Keratinocyte (primary cell): ENCODE data around the gene CPTP. TPM values are rescaled to one million over a fixed set of nuclear protein-coding genes. Genes with fewer than 3 reads are reported as not detected.

Experiments
- DNase-seq: peaks from one replicate; pipeline ENCODE4 v3.0.0-alpha.2; 2011; ENCODE audit warnings: low read depth, missing footprints, low spot score
- FAIRE-seq: peaks from 2 replicates; lab custom pipeline; 2011; peaks lifted over from hg19 to GRCh38; lab: Jason Lieb, UNC
- H2AFZ ChIP-seq: 2 replicates; pipeline ENCODE4 v1.6.0; 2012; ENCODE audit warnings: low read length, control low read depth, inconsistent platforms; ENCODE audit not compliant: control insufficient read depth
- H3K27ac ChIP-seq: 2 replicates; pipeline ENCODE4 v1.5.1; 2011; ENCODE audit warnings: low read length; ENCODE audit not compliant: control insufficient read depth, insufficient read depth
- H3K27me3 ChIP-seq: 3 replicates; pipeline ENCODE4 v1.6.0; 2011; ENCODE audit warnings: low read length; ENCODE audit not compliant: control insufficient read depth, insufficient read depth; ENCODE audit errors: extremely low read depth
- H3K36me3 ChIP-seq, 2 experiments: 2 replicates in 1 of 2; 3 replicates in 1 of 2; pipeline ENCODE4 v1.5.1; 2011; ENCODE audit warnings: low read length in 2 of 2, mild to moderate bottlenecking in 1 of 2; ENCODE audit not compliant: control insufficient read depth in 2 of 2, insufficient read depth in 2 of 2; ENCODE audit errors: extremely low read depth in 1 of 2
- H3K4me1 ChIP-seq: 3 replicates; pipeline ENCODE4 v1.5.1; 2011; ENCODE audit warnings: low read length; ENCODE audit not compliant: control insufficient read depth, insufficient read depth; ENCODE audit errors: extremely low read depth
- H3K4me2 ChIP-seq: 3 replicates; pipeline ENCODE4 v1.6.0; 2011; ENCODE audit warnings: low read depth, low read length; ENCODE audit not compliant: control insufficient read depth, insufficient read depth; ENCODE audit errors: extremely low read depth
- H3K4me3 ChIP-seq, 3 experiments: fragments of 200-600 bp in 1 of 3; sonication (generic) in 1 of 3; 2 replicates in 2 of 3; 3 replicates in 1 of 3; pipeline ENCODE4 v1.5.1; 2011 to 2016; ENCODE audit warnings: low read length in 3 of 3, mild to moderate bottlenecking in 3 of 3, control low read depth in 2 of 3, inconsistent platforms in 1 of 3, low read depth in 1 of 3, mixed read lengths in 1 of 3, mixed run types in 1 of 3, moderate library complexity in 1 of 3; ENCODE audit not compliant: control insufficient read depth in 2 of 3, insufficient read depth in 2 of 3; ENCODE audit errors: extremely low read depth in 1 of 3
- H3K79me2 ChIP-seq: 2 replicates; pipeline ENCODE4 v1.6.0; 2012; ENCODE audit warnings: low read length; ENCODE audit not compliant: control insufficient read depth, insufficient read depth
- H3K9ac ChIP-seq: 3 replicates; pipeline ENCODE4 v1.6.0; 2011; ENCODE audit warnings: low read length; ENCODE audit not compliant: control insufficient read depth, insufficient read depth; ENCODE audit errors: extremely low read depth
- H3K9me1 ChIP-seq: 3 replicates; pipeline ENCODE4 v1.6.0; 2011; ENCODE audit warnings: low read length; ENCODE audit not compliant: control insufficient read depth, insufficient read depth; ENCODE audit errors: extremely low read depth
- H3K9me3 ChIP-seq: 2 replicates; pipeline ENCODE4 v1.5.1; 2012; ENCODE audit warnings: low read depth, low read length; ENCODE audit not compliant: control insufficient read depth
- H4K20me1 ChIP-seq: 3 replicates; pipeline ENCODE4 v1.6.0; 2011; ENCODE audit warnings: low read length; ENCODE audit not compliant: control insufficient read depth, insufficient read depth; ENCODE audit errors: extremely low read depth
- EZH2 ChIP-seq: IDR thresholded peaks from one replicate; pipeline ENCODE4 v1.6.1; 2012; ENCODE audit warnings: inconsistent platforms, mild to moderate bottlenecking, low read length, moderate library complexity
- dilution Hi-C: fragments of 300-500 bp; cut with MboI; formaldehyde crosslinking; loops from one replicate; pipeline ENCODE4 v1.7.0; 2020; ENCODE audit warnings: low sequenced_read_pairs; ENCODE audit not compliant: extremely low pct_ligation_motif_present
- polyA plus RNA-seq, 5 experiments: library from polyadenylated mRNA; depleted of rRNA in 3 of 5; stranded (reverse) in 3 of 5; stranded (forward) in 1 of 5; unstranded in 1 of 5; fragments of >200 nt; gene quantifications; 1 replicate in 1 of 5; 2 replicates in 3 of 5; 3 replicates in 1 of 5; pipeline versions ENCODE4 v1.2.1 to v1.2.3, GENCODE V29; 2011 to 2012; ENCODE audit warnings: missing spikeins in 2 of 5, low read depth in 1 of 5, low replicate concordance in 1 of 5
- TF ChIP-seq, protein P1 (sequence below), 3 experiments: IDR thresholded peaks in 1 of 3; conservative IDR thresholded peaks in 1 of 3; optimal IDR thresholded peaks in 1 of 3; 2 replicates in 2 of 3; 3 replicates in 1 of 3; pipeline versions ENCODE3 to v1.5.1; 2011; ENCODE audit warnings: low read length in 3 of 3, mild to moderate bottlenecking in 3 of 3, moderate library complexity in 2 of 3, control low read depth in 1 of 3, inconsistent platforms in 1 of 3; ENCODE audit not compliant: insufficient read depth in 2 of 3; ENCODE audit errors: extremely low read depth in 1 of 3

The CPTP gene
- polyA plus RNA-seq, 1 donor (not counting 4 experiments of a cell fraction or from before 2014, with no cell fraction given) = 5.8 TPM

DNA sequence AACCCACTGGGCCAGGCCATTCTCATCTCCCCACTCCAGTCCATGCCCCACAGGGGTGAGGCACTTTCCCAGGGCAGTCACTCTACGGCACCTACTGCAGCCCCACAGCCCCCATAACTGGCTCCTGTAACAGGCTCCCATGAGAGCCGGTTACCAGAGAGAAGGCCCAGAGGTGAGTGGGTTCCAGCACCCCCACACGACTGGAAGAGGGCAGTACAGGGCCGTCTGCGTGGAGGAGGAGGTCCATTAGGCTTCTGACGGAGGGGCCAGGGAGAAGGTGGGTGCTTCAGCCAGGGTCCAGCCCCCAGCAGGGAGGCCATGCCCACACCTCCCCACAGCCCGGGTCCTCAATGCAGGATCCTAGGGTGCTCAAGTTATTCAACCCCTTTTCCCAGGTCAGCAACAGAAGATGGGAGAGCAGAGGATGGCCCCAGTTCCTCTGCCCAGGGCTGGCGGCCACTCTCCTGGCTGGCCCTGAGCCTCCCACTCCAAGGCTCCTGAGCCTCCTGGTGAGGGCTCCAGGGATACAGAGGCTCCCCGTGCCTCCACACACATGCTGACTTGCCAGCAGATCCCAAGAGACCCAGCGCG, 18.4 kb upstream of the CPTP start:
- FAIRE-seq (no peak), DNase-seq (no peak)
- dilution Hi-C loops = no loop called here
- Histone ChIP-seq H3K79me2 (peaks cover 24% of the 10 kb centered on the region), H3K27ac (peak overlapping the region; percentile 91), H2AFZ (no peak overlapping the region), H3K9me1 (no peaks in the 10 kb centered on the region), H3K4me3 (peak overlapping the region; percentile 76 to 87 (median 78)), H3K4me2 (peak overlapping the region; percentile 71), H3K9ac (peak overlapping the region; percentile 68), H3K9me3 (no peaks in the 10 kb centered on the region), H4K20me1 (peaks cover 3% of the 10 kb centered on the region), H3K36me3 (peaks cover 7% of the 10 kb centered on the region in 2 experiments), H3K4me1 (peaks cover 60% of the 10 kb centered on the region), H3K27me3 (no peaks in the 10 kb centered on the region)
- no peak for TF ChIP-seq EZH2
- TF ChIP-seq, protein P1, sequence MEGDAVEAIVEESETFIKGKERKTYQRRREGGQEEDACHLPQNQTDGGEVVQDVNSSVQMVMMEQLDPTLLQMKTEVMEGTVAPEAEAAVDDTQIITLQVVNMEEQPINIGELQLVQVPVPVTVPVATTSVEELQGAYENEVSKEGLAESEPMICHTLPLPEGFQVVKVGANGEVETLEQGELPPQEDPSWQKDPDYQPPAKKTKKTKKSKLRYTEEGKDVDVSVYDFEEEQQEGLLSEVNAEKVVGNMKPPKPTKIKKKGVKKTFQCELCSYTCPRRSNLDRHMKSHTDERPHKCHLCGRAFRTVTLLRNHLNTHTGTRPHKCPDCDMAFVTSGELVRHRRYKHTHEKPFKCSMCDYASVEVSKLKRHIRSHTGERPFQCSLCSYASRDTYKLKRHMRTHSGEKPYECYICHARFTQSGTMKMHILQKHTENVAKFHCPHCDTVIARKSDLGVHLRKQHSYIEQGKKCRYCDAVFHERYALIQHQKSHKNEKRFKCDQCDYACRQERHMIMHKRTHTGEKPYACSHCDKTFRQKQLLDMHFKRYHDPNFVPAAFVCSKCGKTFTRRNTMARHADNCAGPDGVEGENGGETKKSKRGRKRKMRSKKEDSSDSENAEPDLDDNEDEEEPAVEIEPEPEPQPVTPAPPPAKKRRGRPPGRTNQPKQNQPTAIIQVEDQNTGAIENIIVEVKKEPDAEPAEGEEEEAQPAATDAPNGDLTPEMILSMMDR (optimal IDR thresholded peaks at IDR 0.05 in 1 of 3, IDR thresholded peaks at IDR 0.05 in 1 of 3, conservative IDR thresholded peaks at IDR 0.05 in 1 of 3; ENCODE audit: extremely low read depth in 1 of 3, insufficient read depth in 2 of 3, low read length in 3 of 3) = peak in 2 of 3 experiments; percentile 12 to 20

DNA sequence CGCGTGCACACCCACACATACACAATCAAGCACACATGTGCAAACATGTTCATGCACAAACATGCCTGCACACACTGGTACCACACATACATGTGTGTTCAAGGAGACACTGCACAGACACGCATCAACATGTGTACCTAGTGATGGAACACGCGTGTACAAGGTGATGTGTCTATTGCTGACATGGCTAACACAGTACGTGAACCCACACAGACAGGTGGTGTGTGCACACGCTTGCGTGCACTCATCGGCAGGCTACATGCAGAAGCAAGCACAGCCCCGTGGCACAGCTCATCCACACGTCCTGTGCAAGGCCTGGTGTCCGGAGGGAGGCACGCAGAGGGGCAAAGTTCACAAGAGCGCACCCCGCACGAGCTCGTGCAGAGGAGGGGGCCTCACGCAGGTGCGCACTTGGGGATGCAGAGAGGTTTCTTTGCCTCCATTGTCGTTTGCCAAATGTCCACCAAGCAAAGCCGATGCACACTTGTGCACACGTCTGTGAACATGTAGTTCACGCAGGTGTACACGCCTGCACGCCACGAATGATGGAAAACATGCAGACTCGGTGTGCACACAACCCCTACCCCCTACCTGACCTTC, 17.8 kb upstream of the CPTP start:
- H3K79me2 ChIP-seq = peaks cover 24% of the 10 kb centered on the region
- TF ChIP-seq, protein P1 (optimal IDR thresholded peaks at IDR 0.05 in 1 of 3, IDR thresholded peaks at IDR 0.05 in 1 of 3, conservative IDR thresholded peaks at IDR 0.05 in 1 of 3; ENCODE audit: extremely low read depth in 1 of 3, insufficient read depth in 2 of 3, low read length in 3 of 3) = no peak
- TF ChIP-seq EZH2 = no peak
- H3K4me3 ChIP-seq = peak overlapping the region; percentile 76 to 87 (median 78)
- FAIRE-seq (peak; percentile 48), DNase-seq (no peak)
- dilution Hi-C loops = no loop called here
- H3K27me3 ChIP-seq = no peaks in the 10 kb centered on the region
- peak overlapping the region; percentile 91 for H3K27ac ChIP-seq
- H4K20me1 ChIP-seq = peaks cover 3% of the 10 kb centered on the region
- H3K9me1 ChIP-seq = no peaks in the 10 kb centered on the region
- H3K36me3 ChIP-seq = peaks cover 11 to 13% of the 10 kb centered on the region in 2 experiments
- H3K9ac ChIP-seq = peak overlapping the region; percentile 69
- H3K9me3 ChIP-seq = no peaks in the 10 kb centered on the region
- peak overlapping the region; percentile 71 for H3K4me2 ChIP-seq
- no peak overlapping the region for H2AFZ ChIP-seq
- peaks cover 60% of the 10 kb centered on the region for H3K4me1 ChIP-seq
